Gastroesophageal sphincter (tissue), 4 donors: ENCODE measurements around the gene THADA. TPM values are rescaled to one million over a fixed set of nuclear protein-coding genes. Genes with fewer than 3 reads are reported as not detected.
A peak's percentile ranks its signal among the peaks of the same experiment; 100 is the strongest.

Experiments
- ATAC-seq: fragments of 150-250 bp; one replicate; pipeline ENCODE4 v1.9.1; 2016; ENCODE audit warnings: mild to moderate bottlenecking, moderate library complexity
- H3K27ac ChIP-seq, 4 donors: fragments of 200-600 bp; sonication (generic) in 3 of 4; 1 replicate in 3 of 4; 2 replicates in 1 of 4; pipeline ENCODE4 v1.5.1; 2016 to 2019
- H3K27me3 ChIP-seq: fragments of 200-600 bp; sonication (generic); one replicate; pipeline ENCODE4 v1.5.1; 2019
- H3K36me3 ChIP-seq, 2 donors: fragments of 200-600 bp; sonication (generic); one replicate each; pipeline ENCODE4 v1.5.1; 2019; ENCODE audit warnings: control low read depth in 1 of 2
- H3K4me1 ChIP-seq, 3 donors: fragments of 200-600 bp; sonication (generic); 1 replicate in 2 of 3; 2 replicates in 1 of 3; pipeline ENCODE4 v1.5.1; 2016 to 2019; ENCODE audit warnings: control low read depth in 2 of 3
- H3K4me3 ChIP-seq, 2 donors: fragments of 200-600 bp; sonication (generic); one replicate each; pipeline ENCODE4 v1.5.1; 2019; ENCODE audit warnings: mild to moderate bottlenecking in 1 of 2, moderate library complexity in 1 of 2
- H3K9me3 ChIP-seq, 3 donors: fragments of 200-600 bp; sonication (generic); one replicate each; pipeline ENCODE4 v1.5.1; 2017 to 2019; ENCODE audit warnings: control low read depth in 2 of 3
- CTCF ChIP-seq, 4 experiments: fragments of 200-600 bp in 2 of 4; fragments of 450-650 bp in 2 of 4; sonication (generic) in 1 of 4; IDR thresholded peaks; one replicate each; pipeline ENCODE4 v1.5.1; 2017 to 2019; ENCODE audit warnings: antibody characterized with exemption in 4 of 4, mild to moderate bottlenecking in 2 of 4, moderate library complexity in 2 of 4
- EP300 ChIP-seq: sonication (generic); formaldehyde crosslinking; IDR thresholded peaks from one replicate; pipeline ENCODE4 v1.6.1; 2017; ENCODE audit warnings: antibody characterized with exemption, mild to moderate bottlenecking
- POLR2A ChIP-seq, 2 donors: fragments of 450-650 bp; IDR thresholded peaks; one replicate each; pipeline ENCODE4 v1.6.1; 2017; ENCODE audit warnings: antibody characterized with exemption in 2 of 2, mild to moderate bottlenecking in 2 of 2, moderate library complexity in 1 of 2
- POLR2AphosphoS5 ChIP-seq: sonication (generic); formaldehyde crosslinking; IDR thresholded peaks from one replicate; pipeline ENCODE4 v1.6.1; 2017; ENCODE audit warnings: antibody characterized with exemption
- WGBS, 2 donors: methylation state at CpG; one replicate each; pipeline ENCODE4 v1.1.5; 2018; ENCODE audit warnings: low coverage in 1 of 2; 5-methylcytosine and 5-hydroxymethylcytosine counted together
- total RNA-seq, 4 donors: library from RNA; depleted of rRNA; stranded (reverse); fragments of >200 nt; gene quantifications; one replicate each; pipeline ENCODE4 v1.1.0, GENCODE V29; 2016

The THADA gene
- total RNA-seq, 4 donors from 2014 or later = 19.7 to 34.4 (median 22.3) TPM

GRCh38 chr2:43429369-43429768 lies 166.5 kb downstream of the THADA start:
- TF ChIP-seq CTCF (IDR thresholded peaks at IDR 0.05) (no peak), EP300 (no peak), POLR2AphosphoS5 (no peak), POLR2A (IDR thresholded peaks at IDR 0.05) (no peak)
- H3K4me3 ChIP-seq = no peak overlapping the region
- H3K27me3 ChIP-seq = no peaks in the 10 kb centered on the region
- peaks cover 0 to 4% of the 10 kb centered on the region in 2 donors for H3K36me3 ChIP-seq
- no peak overlapping the region for H3K27ac ChIP-seq
- H3K4me1 ChIP-seq = peaks cover 3 to 19% (median 6%) of the 10 kb centered on the region in 3 donors
- WGBS, 2 donors = 93 to 97% methylated on average over 3 of the region's 3 CpGs
- no peak for ATAC-seq
- H3K9me3 ChIP-seq = no peaks in the 10 kb centered on the region

DNA sequence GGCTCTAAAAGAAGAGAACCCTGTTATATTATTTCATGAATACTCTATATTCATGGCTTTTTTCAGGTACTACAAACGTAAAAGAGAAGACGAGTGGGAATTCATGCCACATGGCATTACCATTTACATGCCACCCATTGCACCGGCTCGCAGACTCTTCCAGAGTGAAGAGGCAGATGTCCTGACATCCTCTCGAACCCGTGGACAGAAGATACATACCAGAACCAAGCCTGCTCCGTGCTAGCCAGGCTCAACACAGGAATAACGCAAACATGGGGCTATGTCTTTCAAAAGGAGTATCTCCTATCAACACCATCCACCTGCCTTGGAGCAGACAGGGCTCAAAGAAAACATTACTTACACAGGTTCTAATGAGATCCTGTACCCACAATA lies 168.8 kb downstream of the THADA start:
- Histone ChIP-seq H3K9me3 (no peaks in the 10 kb centered on the region), H3K27ac (peak overlapping the region in 3 of 4 donors; percentile 17 to 52 (median 45)), H3K4me3 (no peak overlapping the region), H3K4me1 (peaks cover 3 to 19% (median 6%) of the 10 kb centered on the region in 3 donors), H3K36me3 (peaks cover 0 to 4% of the 10 kb centered on the region in 2 donors), H3K27me3 (no peaks in the 10 kb centered on the region)
- WGBS, 2 donors = 91% methylated on average over 8 of the region's 8 CpGs; no CpG with 5 or more reads in 1 of the 2 donors
- no peak for ATAC-seq
- TF ChIP-seq EP300 = no peak
- no peak for TF ChIP-seq POLR2AphosphoS5
- TF ChIP-seq CTCF (IDR thresholded peaks at IDR 0.05) = no peak
- no peak for TF ChIP-seq POLR2A (IDR thresholded peaks at IDR 0.05)

DNA sequence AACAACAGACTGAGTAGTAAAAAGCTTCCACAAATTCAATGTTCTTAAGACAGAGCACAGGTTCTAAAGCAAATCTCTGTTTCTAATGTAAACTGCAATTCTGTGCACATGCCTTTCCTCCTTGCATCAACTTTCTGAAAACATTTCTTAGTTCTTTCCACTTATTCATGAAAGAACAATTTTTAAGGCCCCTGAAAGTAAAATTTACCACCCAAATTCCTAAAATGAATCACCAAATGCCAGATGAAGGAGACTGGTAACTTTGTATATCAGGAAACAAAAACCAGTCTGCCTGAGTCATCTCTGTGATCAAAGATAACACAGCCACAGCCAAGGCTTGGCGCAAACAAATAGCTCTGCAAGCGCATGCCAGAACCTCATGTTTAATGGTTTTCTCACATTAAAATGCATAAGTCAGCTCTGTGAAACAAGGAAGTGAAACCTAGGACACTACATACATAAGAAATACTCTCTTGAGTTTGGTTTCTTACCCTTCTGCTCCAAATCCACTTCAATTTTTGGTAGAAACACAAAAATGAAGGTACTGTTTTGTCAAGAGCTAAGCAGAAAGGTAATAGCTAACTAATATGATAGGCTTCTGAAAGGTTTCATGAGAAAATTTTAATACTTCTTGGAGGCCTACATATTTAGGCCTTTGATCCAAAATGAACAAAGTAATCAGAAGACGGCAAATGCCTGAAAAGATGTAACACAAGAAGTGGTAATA lies 169.4 kb downstream of the THADA start:
- TF ChIP-seq CTCF (IDR thresholded peaks at IDR 0.05) (no peak), POLR2AphosphoS5 (peak; percentile 59)
- ATAC-seq = peak; percentile 63
- no peaks in the 10 kb centered on the region for H3K27me3 ChIP-seq
- H3K36me3 ChIP-seq = peaks cover 0 to 4% of the 10 kb centered on the region in 2 donors
- no peak overlapping the region for H3K4me3 ChIP-seq
- peaks cover 3 to 19% (median 6%) of the 10 kb centered on the region in 3 donors for H3K4me1 ChIP-seq
- H3K9me3 ChIP-seq = no peaks in the 10 kb centered on the region
- WGBS, 2 donors = 49 to 60% methylated on average over 3 of the region's 3 CpGs
- H3K27ac ChIP-seq = peak overlapping the region; percentile 17 to 52 (median 34)

GRCh38 chr2:43425659-43426058 lies 170.2 kb downstream of the THADA start:
- no peak overlapping the region for H3K4me3 ChIP-seq
- peaks cover 3 to 19% (median 6%) of the 10 kb centered on the region in 3 donors for H3K4me1 ChIP-seq
- no peaks in the 10 kb centered on the region for H3K27me3 ChIP-seq
- ATAC-seq = no peak
- H3K27ac ChIP-seq = peak overlapping the region in 1 of 4 donors; percentile 3
- TF ChIP-seq POLR2A (IDR thresholded peaks at IDR 0.05) = no peak
- TF ChIP-seq EP300 = no peak
- TF ChIP-seq POLR2AphosphoS5 = no peak
- TF ChIP-seq CTCF (IDR thresholded peaks at IDR 0.05) = no peak
- WGBS, 2 donors = 92 to 93% methylated on average over 1 of the region's 1 CpG
- peaks cover 0 to 4% of the 10 kb centered on the region in 2 donors for H3K36me3 ChIP-seq
- no peaks in the 10 kb centered on the region for H3K9me3 ChIP-seq
